H1 (cell line): ENCODE data around the gene PSME1. TPM values are rescaled to one million over a fixed set of nuclear protein-coding genes. Genes with fewer than 3 reads are reported as not detected.

Experiments
- CTCF ChIA-PET: fragments of 300-600 bp; sonication (Branson Sonifier 250); formaldehyde crosslinking; loops from one replicate; lab custom pipeline; 2021; ENCODE audit not compliant: partially characterized antibody; lab: Charles Lee
- POLR2A ChIA-PET: fragments of 300-600 bp; sonication (Branson Sonifier 250); formaldehyde crosslinking; loops from one replicate; lab custom pipeline; 2021; ENCODE audit warnings: inconsistent platforms; ENCODE audit not compliant: partially characterized antibody; lab: Charles Lee
- DNase-seq, 2 experiments: peaks; one replicate each; pipeline versions ENCODE4 v3.0.0 to v3.0.0-alpha.2; 2010 to 2022; ENCODE audit warnings: low spot score in 2 of 2, low read depth in 1 of 2, mixed read lengths in 1 of 2
- FAIRE-seq: peaks from 2 replicates; lab custom pipeline; 2011; peaks lifted over from hg19 to GRCh38; lab: Jason Lieb, UNC
- H2AFZ ChIP-seq: 2 replicates; pipeline ENCODE4 v1.8.1; 2012; ENCODE audit warnings: low read length, inconsistent platforms
- H2AK5ac ChIP-seq: 2 replicates; pipeline ENCODE4 v1.6.1; 2013; ENCODE audit warnings: low read depth, low read length
- H2BK120ac ChIP-seq: replicated peaks from 2 replicates; pipeline ENCODE3; 2013; ENCODE audit warnings: low read depth, low read length, inconsistent platforms
- H2BK12ac ChIP-seq: 2 replicates; pipeline ENCODE4 v1.6.1; 2013; ENCODE audit warnings: low read depth, low read length
- H2BK15ac ChIP-seq: 2 replicates; pipeline ENCODE4 v1.6.1; 2013; ENCODE audit warnings: low read length
- H2BK20ac ChIP-seq: 2 replicates; pipeline ENCODE4 v1.6.1; 2013; ENCODE audit warnings: low read length
- H2BK5ac ChIP-seq: 2 replicates; pipeline ENCODE4 v1.6.1; 2013; ENCODE audit warnings: low read depth, low read length
- H3K14ac ChIP-seq: 2 replicates; pipeline ENCODE4 v1.6.1; 2013; ENCODE audit warnings: inconsistent platforms; ENCODE audit not compliant: insufficient read length
- H3K18ac ChIP-seq: 2 replicates; pipeline ENCODE4 v1.6.1; 2013; ENCODE audit warnings: low read length; ENCODE audit errors: extremely low read depth
- H3K23ac ChIP-seq: 2 replicates; pipeline ENCODE4 v1.6.1; 2013; ENCODE audit warnings: inconsistent platforms; ENCODE audit not compliant: insufficient read length
- H3K23me2 ChIP-seq: 2 replicates; pipeline ENCODE4 v1.6.1; 2013; ENCODE audit warnings: low read depth, low read length
- H3K27ac ChIP-seq: 2 replicates; pipeline ENCODE4 v1.6.1; 2011; ENCODE audit warnings: low read depth, low read length, inconsistent platforms
- H3K27me3 ChIP-seq, 4 experiments: replicated peaks in 1 of 4; 1 replicate in 1 of 4; 2 replicates in 3 of 4; pipeline versions ENCODE4 v1.6.1 to v1.8.1; 2011 to 2013; ENCODE audit warnings: low read length in 3 of 4, mild to moderate bottlenecking in 3 of 4, inconsistent platforms in 2 of 4, mixed read lengths in 2 of 4, moderate library complexity in 1 of 4; ENCODE audit not compliant: control insufficient read depth in 3 of 4, insufficient read depth in 3 of 4; ENCODE audit errors: extremely low read depth in 1 of 4
- H3K36me3 ChIP-seq, 4 experiments: 2 replicates each; pipeline versions ENCODE4 v1.6.1 to v1.8.1; 2011 to 2013; ENCODE audit warnings: mild to moderate bottlenecking in 4 of 4, low read length in 3 of 4, moderate library complexity in 2 of 4, control low read depth in 1 of 4, inconsistent platforms in 1 of 4; ENCODE audit not compliant: insufficient read depth in 4 of 4, control insufficient read depth in 2 of 4
- H3K4ac ChIP-seq: replicated peaks from 2 replicates; pipeline ENCODE3; 2013; ENCODE audit warnings: low read length, low read depth, mixed read lengths, inconsistent platforms; ENCODE audit not compliant: insufficient read length
- H3K4me1 ChIP-seq, 4 experiments: replicated peaks in 1 of 4; 1 replicate in 1 of 4; 2 replicates in 3 of 4; pipeline versions ENCODE4 v1.6.1 to v1.8.1; 2011 to 2013; ENCODE audit warnings: low read length in 3 of 4, inconsistent platforms in 2 of 4, mixed read lengths in 1 of 4; ENCODE audit not compliant: insufficient read depth in 4 of 4, control insufficient read depth in 3 of 4
- H3K4me2 ChIP-seq, 2 experiments: 2 replicates each; pipeline versions ENCODE4 v1.6.1 to v1.8.1; 2011 to 2013; ENCODE audit warnings: low read depth in 2 of 2, low read length in 2 of 2, control low read depth in 1 of 2, inconsistent platforms in 1 of 2, mild to moderate bottlenecking in 1 of 2; ENCODE audit not compliant: insufficient read depth in 1 of 2
- H3K4me3 ChIP-seq, 4 experiments: fragments of 200-600, 300-600 bp in 1 of 4; sonication (generic), shearing (Covaris generic), sonication (Bioruptor Twin) in 1 of 4; 2 replicates each; pipeline versions ENCODE4 v1.5.1 to v1.8.1; 2011 to 2016; ENCODE audit warnings: low read length in 4 of 4, low read depth in 3 of 4, control low read depth in 2 of 4, inconsistent platforms in 2 of 4, mild to moderate bottlenecking in 2 of 4, mixed read lengths in 1 of 4, moderate library complexity in 1 of 4; ENCODE audit not compliant: insufficient read depth in 2 of 4; ENCODE audit errors: extremely low read depth in 1 of 4
- H3K56ac ChIP-seq: replicated peaks from 2 replicates; pipeline ENCODE3; 2013; ENCODE audit warnings: low read depth, mild to moderate bottlenecking, mixed read lengths, low read length, inconsistent platforms; ENCODE audit not compliant: insufficient read length
- H3K79me1 ChIP-seq: 2 replicates; pipeline ENCODE4 v1.6.1; 2013; ENCODE audit warnings: low read depth, low read length, control low read depth
- H3K79me2 ChIP-seq, 2 experiments: 2 replicates each; pipeline versions ENCODE4 v1.6.1 to v1.8.1; 2012 to 2013; ENCODE audit warnings: low read length in 2 of 2, mild to moderate bottlenecking in 2 of 2, inconsistent platforms in 1 of 2; ENCODE audit not compliant: insufficient read depth in 2 of 2, control insufficient read depth in 1 of 2
- H3K9ac ChIP-seq, 4 experiments: replicated peaks in 1 of 4; 1 replicate in 1 of 4; 2 replicates in 3 of 4; pipeline versions ENCODE4 v1.6.1 to v1.8.1; 2011 to 2013; ENCODE audit warnings: low read depth in 3 of 4, low read length in 3 of 4, control low read depth in 2 of 4, mild to moderate bottlenecking in 2 of 4, moderate library complexity in 2 of 4, inconsistent platforms in 1 of 4; ENCODE audit errors: extremely low read depth in 1 of 4
- H3K9me3 ChIP-seq, 2 experiments: 2 replicates each; pipeline versions ENCODE4 v1.6.1 to v1.8.1; 2012 to 2013; ENCODE audit warnings: mild to moderate bottlenecking in 2 of 2, moderate library complexity in 2 of 2, control low read depth in 1 of 2, inconsistent platforms in 1 of 2, low read depth in 1 of 2, low read length in 1 of 2, mixed read lengths in 1 of 2; ENCODE audit not compliant: insufficient read depth in 2 of 2
- H4K20me1 ChIP-seq, 2 experiments: replicated peaks in 1 of 2; 2 replicates each; pipeline versions ENCODE3 to v1.8.1; 2011 to 2013; ENCODE audit warnings: inconsistent platforms in 2 of 2, low read length in 2 of 2, mild to moderate bottlenecking in 1 of 2; ENCODE audit not compliant: insufficient read depth in 2 of 2, control insufficient read depth in 1 of 2
- H4K5ac ChIP-seq: 2 replicates; pipeline ENCODE4 v1.6.1; 2013; ENCODE audit warnings: low read length, low read depth, mixed read lengths, inconsistent platforms; ENCODE audit not compliant: insufficient read length
- H4K8ac ChIP-seq: 2 replicates; pipeline ENCODE4 v1.8.0; 2013; ENCODE audit warnings: mild to moderate bottlenecking, moderate library complexity, low read length, inconsistent platforms; ENCODE audit not compliant: insufficient read depth; ENCODE audit errors: extremely low read depth
- H4K91ac ChIP-seq: replicated peaks from 2 replicates; pipeline ENCODE3; 2013; ENCODE audit warnings: low read length, mixed read lengths, inconsistent platforms; ENCODE audit not compliant: insufficient read length
- BCL11A ChIP-seq, 2 experiments: IDR thresholded peaks; one replicate each; pipeline ENCODE4 v1.6.1; 2011; ENCODE audit warnings: low read depth in 2 of 2, low read length in 2 of 2, mild to moderate bottlenecking in 2 of 2
- CTBP2 ChIP-seq: IDR thresholded peaks from 2 replicates; pipeline ENCODE4 v1.7.0; 2011; ENCODE audit warnings: borderline replicate concordance, mild to moderate bottlenecking, moderate library complexity, mixed read lengths, low read length; ENCODE audit not compliant: insufficient read depth, insufficient read length
- MAFK ChIP-seq: IDR thresholded peaks from 2 replicates; pipeline ENCODE4 v1.6.1; 2012; ENCODE audit warnings: low read depth, mild to moderate bottlenecking, improper control_type of control experiment, low read length
- SP4 ChIP-seq: IDR thresholded peaks from 2 replicates; pipeline ENCODE4 v1.6.1; 2012; ENCODE audit warnings: low read length, inconsistent platforms
- WGBS, 2 experiments: shearing (Covaris generic) in 1 of 2; methylation state at CpG; one replicate each; pipeline versions ENCODE4 v1.1.6 to v1.1.7; 2013 to 2015; ENCODE audit warnings: low lambda C conversion rate in 2 of 2, mixed read lengths in 2 of 2, inconsistent platforms in 1 of 2, low coverage in 1 of 2, missing lambda C conversion rate in 1 of 2; ENCODE audit not compliant: insufficient replicate concordance in 2 of 2, insufficient coverage in 1 of 2, insufficient read length in 1 of 2; ENCODE audit errors: extremely low coverage in 1 of 2, missing lambda C conversion rate in 1 of 2; 5-methylcytosine and 5-hydroxymethylcytosine counted together
- polyA plus RNA-seq, 7 experiments: library from polyadenylated mRNA; depleted of rRNA in 3 of 7; stranded (reverse) in 5 of 7; unstranded in 2 of 7; fragments of >200 nt in 5 of 7; fragments of 200-250 nt in 2 of 7; gene quantifications; 1 replicate in 5 of 7; 2 replicates in 1 of 7; 4 replicates in 1 of 7; pipeline versions ENCODE4 v1.2.1 to v1.2.3, GENCODE V29; 2011 to 2013; ENCODE audit warnings: missing spikeins in 2 of 7, mixed read lengths in 2 of 7
- total RNA-seq: library from RNA; stranded (reverse); fragmentation: NEBNext Ultra II Directional; extraction: Animal tissue kit (Norgen Biotek cat#: 25700); gene quantifications from 2 replicates; pipeline ENCODE4 v1.2.1, GENCODE V29; 2021

PSME1 gene
- total and polyA plus RNA-seq, 2 of the 8 experiments (the other 6 are each of a cell fraction or from before 2014, with no cell fraction given), result 74.9 to 85.9 TPM

DNA sequence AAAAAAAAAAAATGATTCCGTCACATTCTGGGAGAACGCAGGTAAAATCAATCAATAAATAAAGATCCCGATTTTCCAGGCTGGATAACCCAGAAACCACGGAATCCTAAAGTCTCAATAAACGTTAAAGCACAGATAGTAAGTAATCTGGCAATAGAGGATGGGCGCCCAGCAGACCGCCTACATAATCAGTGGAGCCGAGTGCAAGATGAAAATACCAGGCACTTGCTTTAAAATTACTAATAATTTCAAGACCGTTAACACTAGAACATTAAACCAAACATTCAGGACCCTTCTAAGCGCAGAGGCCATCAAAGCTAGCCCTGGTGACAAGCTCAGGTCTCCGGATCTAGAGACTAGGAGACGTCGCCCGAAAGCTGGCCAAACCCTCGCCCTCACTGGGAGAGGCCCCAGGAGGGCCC is 22.6 kb upstream of the PSME1 start:
- peak overlapping the region; percentile 8 for H3K14ac ChIP-seq
- H2AK5ac ChIP-seq, result no peak overlapping the region
- H4K20me1 ChIP-seq, result no peaks in the 10 kb centered on the region
- no peak overlapping the region for H4K91ac ChIP-seq
- H3K4me1 ChIP-seq, result peaks cover 0 to 4% (median 2%) of the 10 kb centered on the region in 4 experiments; a peak in 5 of 7 replicates
- no peak overlapping the region for H3K56ac ChIP-seq
- H2BK5ac ChIP-seq, result peak overlapping the region; percentile 100; the same call in 1 of the 2 replicates
- H3K9ac ChIP-seq, result peak overlapping the region in 3 of 4 experiments; percentile 9 to 49 (median 24); a peak in 5 of 7 replicates
- H3K79me2 ChIP-seq, result peaks cover 0 to 10% of the 10 kb centered on the region in 2 experiments; a peak in 2 of 4 replicates
- no peak overlapping the region for H2BK12ac ChIP-seq
- H3K4ac ChIP-seq, result no peak overlapping the region
- no peak overlapping the region; the same call in 1 of the 2 replicates for H4K8ac ChIP-seq
- CTCF ChIA-PET, result interaction anchor here (0.6 to 2.7 kb wide), 12 partner anchors 14 to 322 kb away, joined by 3 to 20 read pairs (median 4); partner anchors contain the start of genes IRF9, PCK2 and PSME2
- H3K23ac ChIP-seq, result no peak overlapping the region
- POLR2A ChIA-PET, result interaction anchor here (1.0 to 7.1 kb wide), 14 partner anchors 10 to 125 kb away, joined by 3 to 125 read pairs (median 5); partner anchors contain the start of genes DHRS4L2, EMC9, FITM1 and IPO4
- no peak overlapping the region for H2BK20ac ChIP-seq
- peak overlapping the region; percentile 28 for H4K5ac ChIP-seq
- H3K23me2 ChIP-seq, result peaks cover 7% of the 10 kb centered on the region
- H3K4me2 ChIP-seq, result peak overlapping the region; percentile 85 to 91
- peak overlapping the region; percentile 65; the same call in 1 of the 2 replicates for H3K18ac ChIP-seq
- 16% methylated on average over 15 of the region's 15 CpGs; no CpG with 5 or more reads in 1 of the 2 experiments for WGBS, 2 experiments
- H3K9me3 ChIP-seq, result no peaks in the 10 kb centered on the region
- TF ChIP-seq BCL11A (IDR thresholded peaks at IDR 0.05; ENCODE audit: low read depth in 2 of 2, low read length in 2 of 2), result no peak
- no peak for TF ChIP-seq MAFK
- TF ChIP-seq CTBP2, result no peak
- TF ChIP-seq SP4, result no peak
- TF ChIP-seq, all 59 proteins: peak for 0
- Histone ChIP-seq H3K79me1 (peaks cover 5% of the 10 kb centered on the region; the same call in 1 of the 2 replicates), H2AFZ (0 out of 2 replicates have a peak overlapping the region, but pooled peaks have one; percentile 12), H3K27ac (no peak overlapping the region), H2BK120ac (no peak overlapping the region), H3K36me3 (peaks cover 5 to 12% (median 9%) of the 10 kb centered on the region in 4 experiments; a peak in 6 of 8 replicates), H2BK15ac (no peak overlapping the region), H3K27me3 (no peaks in the 10 kb centered on the region), H3K4me3 (peak overlapping the region; percentile 68 to 89 (median 76))
- DNase-seq, result no peak
- FAIRE-seq, result no peak
